HG03457 (cell line): ENCODE measurements around the gene CDH26.
"Not testable (repeated sequence)": the region's sequence is repeated elsewhere in the genome, so short reads cannot be mapped to it uniquely, and the experiment has no call there.

Experiments
- ATAC-seq: cut with Tn5 transposase; IDR thresholded peaks from one replicate; pipeline ENCODE4 v1.9.1; 2021; ENCODE audit warnings: moderate number of reproducible peaks; ENCODE audit not compliant: unreplicated experiment

Gene CDH26

GRCh38 chr20:60040471-60041162 lies 82.4 kb downstream of the CDH26 start:
- ATAC-seq, result no peak

- ATAC-seq, result not testable (repeated sequence)
These were observed 83.4 kb downstream of the CDH26 start for GRCh38 chr20:60041436-60042165.

- no peak for ATAC-seq
These were observed 85.2 kb downstream of the CDH26 start for GRCh38 chr20:60043435-60043834.

DNA sequence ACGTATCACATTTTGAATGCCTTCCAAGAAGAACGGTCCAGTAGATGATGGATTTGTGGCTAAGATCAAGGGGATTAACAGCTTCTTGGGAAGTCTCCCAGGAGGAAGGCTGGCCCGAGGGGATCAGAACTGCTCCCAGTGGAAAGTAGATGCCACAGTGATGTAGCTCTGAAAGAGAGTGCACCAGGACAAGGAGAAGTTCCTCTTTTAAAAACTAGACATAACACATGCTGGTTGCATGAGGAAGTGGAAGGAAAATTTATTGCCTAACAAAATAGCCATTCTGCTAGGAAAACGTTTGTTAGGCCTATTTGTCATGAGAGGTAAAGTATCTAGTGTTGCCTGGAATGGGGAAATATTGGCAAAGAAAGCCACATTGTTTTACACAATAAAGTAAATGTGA lies 87.8 kb downstream of the CDH26 start:
- no peak for ATAC-seq

DNA sequence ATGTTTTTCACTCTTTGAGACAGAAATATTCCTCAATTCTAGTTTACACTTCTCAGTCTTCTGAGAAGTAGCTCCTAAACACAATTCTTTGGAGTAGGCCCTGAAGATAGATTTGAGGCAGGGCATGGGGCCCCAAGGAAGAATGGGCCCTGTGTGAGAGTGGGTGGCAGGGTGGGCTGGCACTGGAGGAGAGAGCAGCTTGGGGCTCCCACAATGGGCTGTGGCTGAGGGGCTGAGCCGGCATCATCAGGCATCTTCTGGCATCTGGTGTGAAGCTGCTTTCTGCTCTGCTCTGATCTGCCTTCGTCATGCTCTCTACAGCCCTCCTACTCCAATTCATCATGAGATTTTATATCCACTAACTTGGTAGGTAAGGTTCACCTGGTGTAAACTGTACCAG lies 88.2 kb downstream of the CDH26 start:
- ATAC-seq, result no peak

GRCh38 chr20:60046860-60047259 lies 88.6 kb downstream of the CDH26 start:
- no peak for ATAC-seq

- ATAC-seq, result no peak
These were observed 90.7 kb downstream of the CDH26 start for GRCh38 chr20:60048634-60049521.

DNA sequence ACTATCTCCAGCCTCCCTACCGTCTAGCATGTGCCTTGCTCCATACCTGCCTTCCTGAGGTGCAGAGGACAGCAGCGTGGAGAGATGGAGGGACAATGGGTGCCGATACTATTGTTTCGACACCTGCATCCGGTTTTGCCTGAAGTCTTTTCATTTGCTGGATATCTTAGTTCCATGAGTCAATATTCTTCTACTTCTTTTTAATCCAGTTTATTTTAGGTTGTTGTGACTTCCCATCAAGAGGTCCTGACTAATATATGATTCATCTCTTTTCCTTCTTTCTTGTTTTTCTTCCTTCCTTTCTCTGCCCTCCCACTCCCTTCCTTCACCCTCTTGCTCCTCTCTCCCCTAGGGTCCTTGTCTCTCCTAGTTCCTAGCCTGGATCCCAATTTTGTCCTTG lies 91.4 kb downstream of the CDH26 start:
- no peak for ATAC-seq

DNA sequence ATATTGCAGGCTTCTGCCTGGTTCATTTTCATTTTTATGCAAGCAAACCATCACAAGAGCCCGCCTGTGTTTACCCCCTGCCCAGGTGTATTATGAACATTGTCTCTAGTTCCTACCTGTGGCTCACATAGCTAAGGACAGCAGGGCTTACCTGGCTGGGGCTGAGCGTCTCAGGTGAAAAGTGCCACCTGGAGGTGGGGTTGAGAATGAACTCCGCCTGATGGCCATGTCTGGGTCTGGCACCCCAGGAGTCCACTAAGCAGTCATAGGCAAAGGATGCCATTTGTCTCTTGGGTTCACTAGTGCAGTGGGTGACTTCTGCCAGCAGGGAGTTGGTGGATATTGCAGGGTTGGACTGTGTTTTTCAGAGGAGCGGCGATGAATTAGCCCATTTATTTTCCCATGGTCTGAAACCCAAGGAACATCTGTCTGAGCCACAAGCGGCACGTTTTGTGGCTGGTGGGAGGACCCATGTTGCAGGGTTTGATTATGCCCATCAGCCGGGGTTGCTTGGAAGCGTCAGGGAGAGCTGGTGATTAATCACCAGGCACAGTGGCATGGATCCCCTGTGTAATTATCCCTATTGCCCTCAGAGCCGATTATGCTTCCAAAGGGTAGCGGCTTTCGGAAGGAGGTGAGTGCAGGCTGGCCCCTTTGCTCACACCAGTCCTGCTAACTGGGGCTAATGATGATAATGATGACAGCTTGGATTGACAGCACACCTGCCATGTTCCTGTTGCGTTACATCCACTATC lies 92.1 kb downstream of the CDH26 start:
- no peak for ATAC-seq

DNA sequence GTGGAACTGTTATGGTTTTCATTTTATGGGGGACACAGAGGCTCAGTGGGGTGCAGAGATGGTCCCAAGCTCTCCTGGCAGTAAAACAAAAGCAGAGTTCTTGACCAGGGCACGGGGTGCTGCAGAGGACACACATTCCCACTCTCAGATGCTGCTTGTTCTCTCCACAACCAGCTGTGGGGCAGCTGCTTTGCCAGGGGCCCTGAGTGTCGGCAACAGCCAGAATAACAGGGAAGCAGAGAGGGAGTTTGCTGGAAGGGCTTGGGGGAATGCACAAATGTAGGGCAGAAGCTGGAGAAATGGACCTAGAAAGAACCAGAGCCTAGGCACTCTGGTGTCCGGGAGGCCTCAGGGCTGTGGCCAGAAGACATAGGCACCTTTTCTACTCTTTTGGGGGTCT lies 93.7 kb downstream of the CDH26 start:
- ATAC-seq, result no peak

DNA sequence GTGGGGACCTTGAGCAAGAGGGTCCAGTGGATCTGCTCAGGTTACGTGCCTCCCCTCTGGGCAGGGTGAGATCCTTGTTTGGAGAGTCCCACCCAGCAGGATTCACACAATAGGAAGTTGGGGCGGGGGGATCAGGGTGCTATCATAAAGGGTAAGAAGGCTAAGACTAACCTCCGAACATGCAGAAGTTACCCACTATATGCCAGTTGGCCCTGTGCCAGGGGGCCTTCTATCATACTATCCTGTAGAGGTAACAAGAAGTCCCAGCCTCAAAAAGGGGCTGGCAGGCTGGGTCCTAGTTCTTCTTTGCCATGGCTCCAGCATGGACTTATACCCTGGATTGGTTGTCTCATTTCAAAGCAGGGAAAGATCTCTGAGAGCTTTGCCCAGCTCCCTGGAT lies 94.1 kb downstream of the CDH26 start:
- ATAC-seq, result no peak

GRCh38 chr20:60053125-60053817 lies 95.0 kb downstream of the CDH26 start:
- ATAC-seq, result no peak

DNA sequence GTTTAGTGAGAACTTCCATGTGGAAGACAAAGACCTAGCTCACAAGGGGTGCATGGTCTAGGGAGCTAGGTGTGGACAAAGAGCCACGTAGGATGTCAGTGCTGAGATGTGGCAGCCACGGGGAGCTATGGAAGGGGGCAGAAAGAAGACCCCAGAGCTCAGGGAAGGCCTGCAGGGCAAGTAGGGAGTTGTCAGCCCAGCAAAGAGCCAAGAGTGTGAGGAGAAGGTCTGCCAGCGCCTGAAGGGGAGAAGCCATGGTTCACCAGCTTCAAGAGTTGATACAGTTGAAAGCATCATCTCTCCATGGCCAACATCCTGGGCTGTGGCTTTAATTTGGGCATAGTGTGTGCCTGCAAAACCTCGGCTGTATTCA lies 95.6 kb downstream of the CDH26 start:
- ATAC-seq, result no peak

DNA sequence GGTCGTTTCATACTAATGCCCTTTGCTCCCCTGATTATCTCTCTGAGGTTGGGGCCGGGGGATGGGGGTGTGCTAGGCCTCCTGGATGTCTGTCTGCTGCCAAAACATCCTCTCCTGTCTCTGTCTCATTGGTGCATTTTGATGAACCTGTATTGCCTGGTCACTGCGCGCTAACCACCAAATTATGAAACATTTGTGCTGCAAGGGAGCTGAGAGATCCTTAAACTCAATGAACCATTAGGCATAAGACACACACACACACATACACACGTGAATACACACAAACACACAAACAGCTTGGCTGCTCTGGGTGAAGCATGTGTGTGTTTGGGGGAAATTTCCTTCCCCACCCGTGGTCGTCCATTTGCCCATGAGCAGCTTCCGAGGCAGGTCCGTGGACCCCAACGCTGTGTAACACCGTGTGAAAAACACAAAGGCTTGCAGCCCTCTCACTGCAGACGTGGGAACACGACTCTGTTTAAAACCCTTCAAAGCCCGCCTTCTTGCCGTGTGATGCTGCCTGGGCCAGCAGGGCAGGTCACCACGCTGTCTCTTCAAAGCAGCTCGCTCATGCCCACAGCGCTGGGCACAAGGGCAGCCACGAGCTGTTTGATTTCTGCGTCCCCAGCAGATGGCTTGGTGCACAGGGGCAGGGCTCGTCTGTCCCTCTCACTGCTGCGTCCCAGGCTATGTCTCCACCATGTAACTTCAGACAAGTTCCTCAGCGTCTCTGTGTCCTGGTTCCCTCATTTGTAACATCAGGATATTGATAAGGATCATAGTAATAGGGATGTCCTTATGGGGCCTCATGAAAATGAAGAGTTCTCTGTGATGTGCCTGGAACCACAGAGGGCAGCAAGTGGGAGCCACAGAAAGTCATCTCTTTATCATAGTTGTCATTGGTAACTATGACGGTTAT lies 96.8 kb downstream of the CDH26 start:
- ATAC-seq, result no peak

- no peak for ATAC-seq
These were observed 97.5 kb downstream of the CDH26 start for GRCh38 chr20:60055740-60056139.

- ATAC-seq, result no peak
These were observed 98.3 kb downstream of the CDH26 start for GRCh38 chr20:60056407-60057122.

DNA sequence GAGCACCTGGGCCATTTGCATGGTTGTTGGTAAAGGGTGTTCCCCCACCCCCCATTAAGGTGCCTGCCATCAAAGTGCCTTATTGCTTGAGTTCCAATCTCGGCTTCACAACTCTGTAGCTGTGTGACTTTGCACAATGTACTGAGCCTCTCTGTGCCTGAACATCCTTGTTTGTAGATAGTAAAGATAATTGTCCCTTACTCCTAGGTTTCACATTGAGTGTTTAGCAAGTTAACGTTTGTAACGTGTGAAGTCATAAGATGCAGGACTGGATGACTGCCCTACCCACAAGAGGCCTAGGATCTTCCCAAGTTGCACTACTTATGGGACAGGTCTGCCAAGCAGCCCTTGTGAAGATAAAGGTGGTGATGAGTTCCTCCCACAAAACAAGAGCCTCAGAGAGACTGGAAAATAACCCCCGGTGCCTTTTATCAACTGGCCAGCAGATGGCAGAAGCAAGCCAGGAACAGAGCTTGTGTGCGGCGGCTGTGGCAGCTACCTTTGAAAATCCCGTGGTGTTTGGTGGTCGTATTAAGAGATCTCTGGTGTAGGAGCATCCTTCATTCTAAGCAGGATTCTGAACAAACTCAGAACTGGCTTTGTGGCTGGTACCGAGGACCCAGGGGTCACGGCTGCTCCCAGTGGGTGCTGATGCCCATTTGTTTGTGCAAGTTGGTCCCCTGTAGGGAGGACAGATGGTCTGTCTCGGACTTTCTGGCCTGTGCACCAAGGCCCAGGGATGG lies 99.1 kb downstream of the CDH26 start:
- no peak for ATAC-seq
